Medulla oblongata (tissue), 1 donor: ENCODE data around the gene SRPK2.
A peak's percentile ranks its signal among the peaks of the same experiment; 100 is the strongest.
"Not testable (repeated sequence)": the region's sequence is repeated elsewhere in the genome, so short reads cannot be mapped to it uniquely, and the experiment has no call there.

Experiments
- DNase-seq: peaks from one replicate; pipeline ENCODE4 v3.0.0-alpha.2; 2015; ENCODE audit errors: extremely low spot score

The SRPK2 gene

GRCh38 chr7:105267244-105267643, 121.5 kb downstream of the SRPK2 start:
- peak; percentile 49 for DNase-seq

- no peak for DNase-seq
Observed at GRCh38 chr7:105264707-105265106, 124.0 kb downstream of the SRPK2 start.

- DNase-seq, result no peak
Observed at GRCh38 chr7:105261689-105262088, 127.0 kb downstream of the SRPK2 start.

- DNase-seq, result not testable (repeated sequence)
Observed at GRCh38 chr7:105260201-105260871, 128.4 kb downstream of the SRPK2 start.

GRCh38 chr7:105258919-105259318, 129.8 kb downstream of the SRPK2 start:
- not testable (repeated sequence) for DNase-seq

- DNase-seq, result no peak
Observed at GRCh38 chr7:105257338-105257737, 131.4 kb downstream of the SRPK2 start.

- no peak for DNase-seq
Observed at GRCh38 chr7:105256761-105257231, 131.9 kb downstream of the SRPK2 start.

- no peak for DNase-seq
Observed at GRCh38 chr7:105250706-105251105, 138.0 kb downstream of the SRPK2 start.

GRCh38 chr7:105250239-105250638, 138.5 kb downstream of the SRPK2 start:
- DNase-seq, result no peak

- no peak for DNase-seq
Observed at GRCh38 chr7:105249216-105249615, 139.5 kb downstream of the SRPK2 start.

GRCh38 chr7:105246679-105247078, 142.0 kb downstream of the SRPK2 start:
- DNase-seq, result no peak

- no peak for DNase-seq
Observed at GRCh38 chr7:105246256-105246655, 142.5 kb downstream of the SRPK2 start.

- DNase-seq, result no peak
Observed at GRCh38 chr7:105245398-105246114, 143.2 kb downstream of the SRPK2 start.

GRCh38 chr7:105244594-105244993, 144.1 kb downstream of the SRPK2 start:
- no peak for DNase-seq

- DNase-seq, result no peak
Observed at GRCh38 chr7:105241198-105241597, 147.5 kb downstream of the SRPK2 start.

GRCh38 chr7:105238198-105238765, 150.4 kb downstream of the SRPK2 start:
- no peak for DNase-seq

GRCh38 chr7:105234886-105235285, 153.8 kb downstream of the SRPK2 start:
- DNase-seq, result no peak

GRCh38 chr7:105232829-105233291, 155.9 kb downstream of the SRPK2 start:
- DNase-seq, result not testable (repeated sequence)

GRCh38 chr7:105230486-105230885, 158.2 kb downstream of the SRPK2 start:
- DNase-seq, result no peak

GRCh38 chr7:105229641-105230040, 159.1 kb downstream of the SRPK2 start:
- DNase-seq, result no peak

- no peak for DNase-seq
Observed at GRCh38 chr7:105228555-105228954, 160.2 kb downstream of the SRPK2 start.

- DNase-seq, result no peak
Observed at GRCh38 chr7:105227391-105227790, 161.3 kb downstream of the SRPK2 start.
